ENCODE results near the gene CAMK2D.

GRCh38 chr4:113769744-113770143 lies 8.2 kb upstream of the CAMK2D start:
- TF ChIP-seq CTCF (IDR thresholded peaks at IDR 0.05) (no peak), SIN3A (IDR thresholded peaks at IDR 0.05; ENCODE audit: borderline replicate concordance, insufficient read depth, low read depth, low read length) (no peak)
